PC-3 (cell line): ENCODE data around the gene D2HGDH.

Experiments
- CTCF ChIP-seq: fragments of 300-600 bp; sonication (generic); conservative IDR thresholded peaks from 2 replicates; pipeline ENCODE4 v1.5.1; 2017; ENCODE audit warnings: antibody characterized with exemption, low read depth, mild to moderate bottlenecking, low read length
- EZH2 ChIP-seq: fragments of 300-600 bp; sonication (generic); IDR thresholded peaks from one replicate; pipeline ENCODE4 v1.6.1; 2017; ENCODE audit warnings: antibody characterized with exemption, mild to moderate bottlenecking, low read length; ENCODE audit not compliant: unreplicated experiment

GRCh38 chr2:241810307-241811200, 76.1 kb downstream of the D2HGDH start:
- TF ChIP-seq CTCF (no peak), EZH2 (no peak)
